C4-2B (cell line): ENCODE results near the gene CUL2.

Experiments used
- H3K27ac ChIP-seq: fragments of 450-650 bp; 2 replicates; pipeline ENCODE4 v1.5.1; 2017
- CTCF ChIP-seq: fragments of 450-650 bp; conservative IDR thresholded peaks from 2 replicates; pipeline ENCODE4 v1.5.1; 2017; ENCODE audit warnings: mild to moderate bottlenecking
- ZFX ChIP-seq: fragments of 450-650 bp; IDR thresholded peaks from 2 replicates; pipeline ENCODE4 v1.6.1; 2017

CUL2 gene

DNA sequence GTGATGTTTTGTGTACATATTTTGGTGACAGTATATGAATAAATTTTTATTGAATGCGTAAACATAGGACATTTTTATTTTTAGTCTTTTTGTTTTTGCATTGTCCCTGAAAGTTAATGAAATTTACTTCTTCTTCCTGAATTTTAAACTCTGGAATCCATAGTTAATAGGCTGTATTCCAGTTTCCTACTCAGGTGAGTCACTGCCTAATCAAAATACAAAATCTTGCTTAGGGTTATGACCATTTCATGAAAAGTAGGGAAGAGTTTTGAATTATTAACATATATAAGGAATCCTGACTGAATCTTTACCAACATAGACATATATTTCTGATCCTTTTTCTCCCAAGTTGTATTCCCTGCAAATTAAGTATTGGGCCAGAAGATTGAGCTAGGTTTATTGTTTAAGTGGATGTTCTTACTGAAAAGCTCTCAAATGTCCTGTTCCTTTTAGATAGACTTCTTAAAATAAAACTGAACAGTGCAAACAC, 39.1 kb upstream of the CUL2 start:
- TF ChIP-seq ZFX = no peak
- TF ChIP-seq CTCF = no peak
- no peak overlapping the region for H3K27ac ChIP-seq

- peak overlapping the region; percentile 95 for H3K27ac ChIP-seq
- TF ChIP-seq ZFX (peak; percentile 84), CTCF (no peak)
Observed at GRCh38 chr10:35127289-35127891, 37.2 kb upstream of the CUL2 start.

GRCh38 chr10:35126530-35127288, 36.6 kb upstream of the CUL2 start, which contains the start of gene CREM:
Gene CREM, plus strand, starts transcription at chr10:35126846. Its CDS starts 10,990 bp downstream, at chr10:35137836.
- peak within 1 kb of the TSS; percentile 95 for H3K27ac ChIP-seq
- TF ChIP-seq ZFX (no peak), CTCF (peak; percentile 94)

DNA sequence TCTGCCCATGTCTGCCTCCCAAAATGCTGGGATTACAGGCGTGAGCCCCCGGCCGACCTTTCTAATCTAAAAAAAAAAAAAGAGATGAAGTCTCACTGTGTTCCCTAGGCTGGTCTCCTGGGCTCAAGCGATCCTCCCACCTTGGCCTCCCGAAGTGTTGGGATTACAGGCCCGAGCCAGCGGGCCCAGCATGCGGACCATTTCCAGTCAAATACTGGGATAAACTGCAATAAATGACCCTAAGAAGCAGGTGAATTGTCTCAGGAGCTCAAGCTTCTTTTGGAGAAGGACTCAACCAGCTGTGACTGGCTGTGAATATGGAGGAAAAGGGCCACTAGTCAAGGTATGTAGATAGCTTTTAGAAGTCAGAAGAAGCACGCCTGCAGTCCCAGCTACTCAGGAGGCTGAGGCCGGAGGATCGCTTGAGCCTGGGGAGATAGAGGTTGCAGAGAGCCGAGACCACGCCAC, 36.0 kb upstream of the CUL2 start:
- peak overlapping the region; percentile 95 for H3K27ac ChIP-seq
- no peak for TF ChIP-seq CTCF
- TF ChIP-seq ZFX = no peak

GRCh38 chr10:35124540-35124939, 34.4 kb upstream of the CUL2 start:
- TF ChIP-seq CTCF (no peak), ZFX (no peak)
- no peak overlapping the region for H3K27ac ChIP-seq

GRCh38 chr10:35119378-35119777, 29.2 kb upstream of the CUL2 start:
- TF ChIP-seq CTCF (no peak), ZFX (no peak)
- no peak overlapping the region for H3K27ac ChIP-seq

DNA sequence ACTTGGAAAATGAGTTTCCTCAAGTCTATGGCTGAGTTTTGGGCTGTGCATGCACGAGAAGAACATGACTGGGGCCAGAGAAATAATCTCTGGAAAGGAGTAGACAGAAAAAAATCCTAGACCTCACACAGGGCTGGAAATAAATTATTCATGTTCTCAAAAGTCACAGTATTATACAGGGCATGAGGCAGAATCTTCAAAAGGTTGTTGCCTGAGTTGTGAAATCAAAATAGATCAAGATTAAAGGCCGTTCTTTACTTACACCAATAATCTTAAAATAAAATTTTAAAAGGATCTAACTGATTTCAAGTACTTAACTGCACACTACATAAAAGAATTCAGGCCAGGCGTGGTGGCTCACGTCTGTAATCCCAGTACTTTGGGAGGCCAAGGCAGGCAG, 22.4 kb upstream of the CUL2 start:
- no peak for TF ChIP-seq CTCF
- no peak for TF ChIP-seq ZFX
- H3K27ac ChIP-seq = no peak overlapping the region
